Activated B cell treated with CpG ODN at 0.5 μM for 24 hours (primary cell): ENCODE results near the gene NAT16. TPM values are rescaled to one million over a fixed set of nuclear protein-coding genes. Genes with fewer than 3 reads are reported as not detected.

ENCODE experiments used
- ATAC-seq: fragments of 200-7000 bp; cut with Tn5 transposase; one replicate; pipeline ENCODE4 v1.10.0; 2021; ENCODE audit warnings: low read depth, mild to moderate bottlenecking, moderate library complexity
- CTCF ChIA-PET: fragments of 350-600 bp; sonication (Branson Sonifier 250); formaldehyde crosslinking; loops from one replicate; lab custom pipeline; 2021; ENCODE audit warnings: antibody characterized with exemption; lab: Charles Lee
- POLR2A ChIA-PET: fragments of 350-600 bp; sonication (Branson Sonifier 250); formaldehyde crosslinking; loops from one replicate; lab custom pipeline; 2021; ENCODE audit warnings: antibody characterized with exemption; lab: Charles Lee
- DNase-seq: peaks from one replicate; pipeline ENCODE4 v3.0.0; 2022
- H3K27ac Mint-ChIP-seq: one replicate; pipeline ENCODE4 v1.8.0; 2020; ENCODE audit warnings: mixed read lengths
- H3K27me3 Mint-ChIP-seq: one replicate; pipeline ENCODE4 v1.8.0; 2021; ENCODE audit warnings: mixed read lengths
- H3K36me3 Mint-ChIP-seq: one replicate; pipeline ENCODE4 v1.8.0; 2021; ENCODE audit warnings: low read depth, mixed read lengths
- H3K4me1 Mint-ChIP-seq: one replicate; pipeline ENCODE4 v1.8.0; 2021; ENCODE audit warnings: mixed read lengths
- H3K4me3 Mint-ChIP-seq: one replicate; pipeline ENCODE4 v1.8.0; 2020; ENCODE audit warnings: mild to moderate bottlenecking, mixed read lengths
- H3K9me3 Mint-ChIP-seq: one replicate; pipeline ENCODE4 v1.8.0; 2020; ENCODE audit warnings: mixed read lengths
- CTCF ChIP-seq: fragments of 200-600 bp; IDR thresholded peaks from one replicate; pipeline ENCODE4 v1.8.0; 2022; ENCODE audit warnings: antibody characterized with exemption, mild to moderate bottlenecking
- intact Hi-C: fragments of 100-400 bp; cut with micrococcal nuclease; formaldehyde crosslinking; loops from one replicate; pipeline ENCODE4 v1.15.1; 2024
- total RNA-seq: library from RNA; stranded (reverse); gene quantifications from 2 replicates; pipeline ENCODE4 v1.2.3, GENCODE V29; 2022

The NAT16 gene
- total RNA-seq, 1 donor from 2014 or later: not detected

GRCh38 chr7:101140339-101140699 is 39.8 kb downstream of the NAT16 start:
- no peak for DNase-seq
- ATAC-seq: no peak
- no peak for TF ChIP-seq CTCF
- intact Hi-C loops: no loop called here
- Mint-ChIP-seq H3K9me3 (no peaks in the 10 kb centered on the region), H3K27me3 (peaks cover 17% of the 10 kb centered on the region), H3K27ac (no peak overlapping the region), H3K4me1 (peaks cover 23% of the 10 kb centered on the region), H3K36me3 (no peaks in the 10 kb centered on the region), H3K4me3 (no peak overlapping the region)
- POLR2A ChIA-PET: interaction anchor here (1.2 kb wide), 1 partner anchor 37 kb away, joined by 5 read pairs; no protein-coding TSS in a partner anchor
- CTCF ChIA-PET: interaction anchor here (1.7 to 6.7 kb wide), 2 partner anchors 52 to 142 kb away, joined by 5 to 111 read pairs; no protein-coding TSS in a partner anchor

GRCh38 chr7:101138213-101138870 is 41.8 kb downstream of the NAT16 start:
- intact Hi-C loops: loop anchor here (1.0 to 2.0 kb wide), 6 partner anchors 16 to 244 kb away; partner anchors contain the start of genes AP1S1 and TRIM56
- peak; percentile 66 for TF ChIP-seq CTCF
- Mint-ChIP-seq H3K4me3 (peak overlapping the region; percentile 70), H3K4me1 (peaks cover 26% of the 10 kb centered on the region), H3K27me3 (peaks cover 21% of the 10 kb centered on the region), H3K36me3 (no peaks in the 10 kb centered on the region), H3K27ac (peak overlapping the region; percentile 80), H3K9me3 (no peaks in the 10 kb centered on the region)
- ChIA-PET POLR2A (interaction anchor here (0.5 to 0.6 kb wide), 5 partner anchors 16 to 202 kb away, joined by 3 to 4 read pairs (median 4); partner anchors contain the start of genes AP1S1 and TRIM56), CTCF (interaction anchor here (0.6 to 1.3 kb wide), 3 partner anchors 107 to 243 kb away, joined by 3 read pairs; partner anchors contain the start of gene ACHE)
- DNase-seq (peak; percentile 49), ATAC-seq (peak; percentile 93)

GRCh38 chr7:101137651-101138212 is 42.4 kb downstream of the NAT16 start:
- ChIA-PET POLR2A (interaction anchor here (0.5 to 0.6 kb wide), 2 partner anchors 44 to 53 kb away, joined by 4 read pairs; partner anchors contain the start of gene TRIM56), CTCF (interaction anchor here (1.0 to 1.3 kb wide), 2 partner anchors 145 to 242 kb away, joined by 3 read pairs; partner anchors contain the start of gene ACHE)
- no peak for TF ChIP-seq CTCF
- Mint-ChIP-seq H3K9me3 (no peaks in the 10 kb centered on the region), H3K27me3 (peaks cover 19% of the 10 kb centered on the region), H3K4me3 (peak overlapping the region; percentile 70), H3K36me3 (no peaks in the 10 kb centered on the region), H3K27ac (peak overlapping the region; percentile 80), H3K4me1 (peaks cover 26% of the 10 kb centered on the region)
- intact Hi-C loops: loop anchor here (1.0 to 2.0 kb wide), 6 partner anchors 17 to 243 kb away; partner anchors contain the start of genes AP1S1 and TRIM56
- DNase-seq (no peak), ATAC-seq (no peak)

- CTCF ChIA-PET: interaction anchor here (1.5 kb wide), 1 partner anchor 58 kb away, joined by 3 read pairs; no protein-coding TSS in a partner anchor
- ATAC-seq (no peak), DNase-seq (no peak)
- intact Hi-C loops: no loop called here
- Mint-ChIP-seq H3K36me3 (no peaks in the 10 kb centered on the region), H3K27me3 (peaks cover 30% of the 10 kb centered on the region), H3K9me3 (no peaks in the 10 kb centered on the region), H3K27ac (no peak overlapping the region), H3K4me1 (peaks cover 20% of the 10 kb centered on the region), H3K4me3 (no peak overlapping the region)
- TF ChIP-seq CTCF: no peak
- POLR2A ChIA-PET: no interaction called here
Observed at GRCh38 chr7:101134399-101134980, 45.6 kb downstream of the NAT16 start.
